HepG2 (cell line): ENCODE measurements around the gene ASTN2.

Experiments
- BHLHE40 ChIP-seq: IDR thresholded peaks from 2 replicates; pipeline ENCODE4 v1.6.1; 2011; ENCODE audit warnings: low read length, improper control_type of control experiment
- GABPA ChIP-seq, 2 experiments: IDR thresholded peaks; 2 replicates each; pipeline ENCODE4 v1.6.1; 2011 to 2016; ENCODE audit warnings: low read depth in 2 of 2, low read length in 1 of 2, missing biosample characterization in 1 of 2, missing genetic modification characterization in 1 of 2
- TCF7L2 ChIP-seq: IDR thresholded peaks from 2 replicates; pipeline ENCODE4 v1.6.1; 2011; ENCODE audit warnings: mild to moderate bottlenecking, low read depth, low read length, moderate library complexity
- U2AF1 ChIP-seq: fragments of 200-400 bp; formaldehyde crosslinking; optimal IDR thresholded peaks from 2 replicates; pipeline ENCODE3; 2017; ENCODE audit warnings: mild to moderate bottlenecking, low read depth, low read length
- ZFY ChIP-seq: sonication (generic); formaldehyde crosslinking; IDR thresholded peaks from 2 replicates; pipeline ENCODE4 v1.4.0; 2020; ENCODE audit warnings: missing genetic modification reagents
- ZNF337 ChIP-seq: sonication (generic); formaldehyde crosslinking; IDR thresholded peaks from 2 replicates; pipeline ENCODE4 v1.5.1; 2020; ENCODE audit warnings: missing genetic modification reagents, low read depth, mild to moderate bottlenecking, borderline replicate concordance
- TF ChIP-seq, protein P1 (sequence below): sonication (generic); formaldehyde crosslinking; IDR thresholded peaks from 2 replicates; pipeline ENCODE4 v1.4.0; 2020; ENCODE audit warnings: missing genetic modification reagents
- TF ChIP-seq, protein P2 (sequence below): IDR thresholded peaks from 2 replicates; pipeline ENCODE4 v1.6.1; 2016; ENCODE audit warnings: missing compliant biosample characterization, missing genetic modification reagents, borderline replicate concordance
- TF ChIP-seq, protein P3 (sequence below): sonication (generic); formaldehyde crosslinking; IDR thresholded peaks from 2 replicates; pipeline ENCODE4 v1.5.0; 2020; ENCODE audit warnings: mild to moderate bottlenecking, missing genetic modification reagents, moderate library complexity
- TF ChIP-seq, protein P4 (sequence below): sonication (generic); formaldehyde crosslinking; IDR thresholded peaks from 2 replicates; pipeline ENCODE4 v1.9.0; 2021; ENCODE audit warnings: missing genetic modification reagents, mild to moderate bottlenecking, borderline replicate concordance
- TF ChIP-seq, protein P5 (sequence below): sonication (generic); formaldehyde crosslinking; IDR thresholded peaks from 2 replicates; pipeline ENCODE4 v1.4.0; 2020; ENCODE audit warnings: missing genetic modification reagents
- TF ChIP-seq, protein P6 (sequence below): sonication (generic); formaldehyde crosslinking; IDR thresholded peaks from 2 replicates; pipeline ENCODE4; 2020; ENCODE audit warnings: missing genetic modification reagents, mild to moderate bottlenecking, borderline replicate concordance

DNA sequence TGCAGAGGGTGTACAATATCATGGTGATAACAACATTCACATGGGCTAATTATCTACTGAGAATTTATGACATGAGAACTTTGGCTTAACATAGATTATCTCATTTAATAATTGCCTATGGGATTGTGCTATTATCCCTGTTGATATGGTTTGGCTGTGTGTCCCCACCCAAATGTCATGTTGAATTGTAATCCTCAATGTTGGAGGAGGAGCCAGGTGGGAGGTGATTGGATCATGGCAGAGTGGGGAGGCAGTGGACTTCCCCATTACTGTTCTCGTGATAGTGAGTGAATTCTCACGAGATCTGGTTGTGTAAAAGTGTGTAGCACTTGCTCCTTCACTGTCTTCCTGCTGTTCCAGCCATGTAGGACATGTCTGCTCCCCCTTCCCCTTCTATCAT lies 541.4 kb downstream of the ASTN2 start:
- TF ChIP-seq, protein P1, sequence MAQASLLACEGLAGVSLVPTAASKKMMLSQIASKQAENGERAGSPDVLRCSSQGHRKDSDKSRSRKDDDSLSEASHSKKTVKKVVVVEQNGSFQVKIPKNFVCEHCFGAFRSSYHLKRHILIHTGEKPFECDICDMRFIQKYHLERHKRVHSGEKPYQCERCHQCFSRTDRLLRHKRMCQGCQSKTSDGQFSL (CRISPR knock-in tag) = no peak
- TF ChIP-seq, protein P2, sequence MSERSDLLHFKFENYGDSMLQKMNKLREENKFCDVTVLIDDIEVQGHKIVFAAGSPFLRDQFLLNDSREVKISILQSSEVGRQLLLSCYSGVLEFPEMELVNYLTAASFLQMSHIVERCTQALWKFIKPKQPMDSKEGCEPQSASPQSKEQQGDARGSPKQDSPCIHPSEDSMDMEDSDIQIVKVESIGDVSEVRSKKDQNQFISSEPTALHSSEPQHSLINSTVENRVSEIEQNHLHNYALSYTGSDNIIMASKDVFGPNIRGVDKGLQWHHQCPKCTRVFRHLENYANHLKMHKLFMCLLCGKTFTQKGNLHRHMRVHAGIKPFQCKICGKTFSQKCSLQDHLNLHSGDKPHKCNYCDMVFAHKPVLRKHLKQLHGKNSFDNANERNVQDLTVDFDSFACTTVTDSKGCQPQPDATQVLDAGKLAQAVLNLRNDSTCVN (CRISPR knock-in tag) = no peak
- TF ChIP-seq ZFY (CRISPR knock-in tag) (no peak), U2AF1 (no peak), GABPA (IDR thresholded peaks at IDR 0.05; ENCODE audit: low read depth, low read length) (no peak), GABPA (CRISPR knock-in tag; IDR thresholded peaks at IDR 0.05; ENCODE audit: low read depth) (no peak), TCF7L2 (no peak), BHLHE40 (no peak), ZNF337 (no peak)
- TF ChIP-seq, protein P3, sequence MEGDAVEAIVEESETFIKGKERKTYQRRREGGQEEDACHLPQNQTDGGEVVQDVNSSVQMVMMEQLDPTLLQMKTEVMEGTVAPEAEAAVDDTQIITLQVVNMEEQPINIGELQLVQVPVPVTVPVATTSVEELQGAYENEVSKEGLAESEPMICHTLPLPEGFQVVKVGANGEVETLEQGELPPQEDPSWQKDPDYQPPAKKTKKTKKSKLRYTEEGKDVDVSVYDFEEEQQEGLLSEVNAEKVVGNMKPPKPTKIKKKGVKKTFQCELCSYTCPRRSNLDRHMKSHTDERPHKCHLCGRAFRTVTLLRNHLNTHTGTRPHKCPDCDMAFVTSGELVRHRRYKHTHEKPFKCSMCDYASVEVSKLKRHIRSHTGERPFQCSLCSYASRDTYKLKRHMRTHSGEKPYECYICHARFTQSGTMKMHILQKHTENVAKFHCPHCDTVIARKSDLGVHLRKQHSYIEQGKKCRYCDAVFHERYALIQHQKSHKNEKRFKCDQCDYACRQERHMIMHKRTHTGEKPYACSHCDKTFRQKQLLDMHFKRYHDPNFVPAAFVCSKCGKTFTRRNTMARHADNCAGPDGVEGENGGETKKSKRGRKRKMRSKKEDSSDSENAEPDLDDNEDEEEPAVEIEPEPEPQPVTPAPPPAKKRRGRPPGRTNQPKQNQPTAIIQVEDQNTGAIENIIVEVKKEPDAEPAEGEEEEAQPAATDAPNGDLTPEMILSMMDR (CRISPR knock-in tag) = no peak
- TF ChIP-seq, protein P4, sequence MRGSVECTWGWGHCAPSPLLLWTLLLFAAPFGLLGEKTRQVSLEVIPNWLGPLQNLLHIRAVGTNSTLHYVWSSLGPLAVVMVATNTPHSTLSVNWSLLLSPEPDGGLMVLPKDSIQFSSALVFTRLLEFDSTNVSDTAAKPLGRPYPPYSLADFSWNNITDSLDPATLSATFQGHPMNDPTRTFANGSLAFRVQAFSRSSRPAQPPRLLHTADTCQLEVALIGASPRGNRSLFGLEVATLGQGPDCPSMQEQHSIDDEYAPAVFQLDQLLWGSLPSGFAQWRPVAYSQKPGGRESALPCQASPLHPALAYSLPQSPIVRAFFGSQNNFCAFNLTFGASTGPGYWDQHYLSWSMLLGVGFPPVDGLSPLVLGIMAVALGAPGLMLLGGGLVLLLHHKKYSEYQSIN = no peak
- TF ChIP-seq, protein P5, sequence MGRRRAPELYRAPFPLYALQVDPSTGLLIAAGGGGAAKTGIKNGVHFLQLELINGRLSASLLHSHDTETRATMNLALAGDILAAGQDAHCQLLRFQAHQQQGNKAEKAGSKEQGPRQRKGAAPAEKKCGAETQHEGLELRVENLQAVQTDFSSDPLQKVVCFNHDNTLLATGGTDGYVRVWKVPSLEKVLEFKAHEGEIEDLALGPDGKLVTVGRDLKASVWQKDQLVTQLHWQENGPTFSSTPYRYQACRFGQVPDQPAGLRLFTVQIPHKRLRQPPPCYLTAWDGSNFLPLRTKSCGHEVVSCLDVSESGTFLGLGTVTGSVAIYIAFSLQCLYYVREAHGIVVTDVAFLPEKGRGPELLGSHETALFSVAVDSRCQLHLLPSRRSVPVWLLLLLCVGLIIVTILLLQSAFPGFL (CRISPR knock-in tag) = no peak
- TF ChIP-seq, protein P6, sequence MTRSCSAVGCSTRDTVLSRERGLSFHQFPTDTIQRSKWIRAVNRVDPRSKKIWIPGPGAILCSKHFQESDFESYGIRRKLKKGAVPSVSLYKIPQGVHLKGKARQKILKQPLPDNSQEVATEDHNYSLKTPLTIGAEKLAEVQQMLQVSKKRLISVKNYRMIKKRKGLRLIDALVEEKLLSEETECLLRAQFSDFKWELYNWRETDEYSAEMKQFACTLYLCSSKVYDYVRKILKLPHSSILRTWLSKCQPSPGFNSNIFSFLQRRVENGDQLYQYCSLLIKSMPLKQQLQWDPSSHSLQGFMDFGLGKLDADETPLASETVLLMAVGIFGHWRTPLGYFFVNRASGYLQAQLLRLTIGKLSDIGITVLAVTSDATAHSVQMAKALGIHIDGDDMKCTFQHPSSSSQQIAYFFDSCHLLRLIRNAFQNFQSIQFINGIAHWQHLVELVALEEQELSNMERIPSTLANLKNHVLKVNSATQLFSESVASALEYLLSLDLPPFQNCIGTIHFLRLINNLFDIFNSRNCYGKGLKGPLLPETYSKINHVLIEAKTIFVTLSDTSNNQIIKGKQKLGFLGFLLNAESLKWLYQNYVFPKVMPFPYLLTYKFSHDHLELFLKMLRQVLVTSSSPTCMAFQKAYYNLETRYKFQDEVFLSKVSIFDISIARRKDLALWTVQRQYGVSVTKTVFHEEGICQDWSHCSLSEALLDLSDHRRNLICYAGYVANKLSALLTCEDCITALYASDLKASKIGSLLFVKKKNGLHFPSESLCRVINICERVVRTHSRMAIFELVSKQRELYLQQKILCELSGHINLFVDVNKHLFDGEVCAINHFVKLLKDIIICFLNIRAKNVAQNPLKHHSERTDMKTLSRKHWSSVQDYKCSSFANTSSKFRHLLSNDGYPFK (CRISPR knock-in tag) = no peak
